IPS-20b (cell line): ENCODE data around the gene MAGEA11.
"Not testable (repeated sequence)": the region's sequence is repeated elsewhere in the genome, so short reads cannot be mapped to it uniquely, and the experiment has no call there.

Source experiments
- H3K27ac ChIP-seq: one replicate; pipeline ENCODE4 v1.5.1; 2013; ENCODE audit warnings: low read length
- H3K27me3 ChIP-seq: 2 replicates; pipeline ENCODE4 v1.6.1; 2013; ENCODE audit warnings: mild to moderate bottlenecking, low read length, inconsistent platforms; ENCODE audit not compliant: insufficient read depth
- H3K36me3 ChIP-seq: 2 replicates; pipeline ENCODE4 v1.6.1; 2013; ENCODE audit warnings: low read depth, mild to moderate bottlenecking, inconsistent platforms, low read length, moderate library complexity; ENCODE audit not compliant: insufficient read depth
- H3K4me1 ChIP-seq: 2 replicates; pipeline ENCODE4 v1.6.1; 2013; ENCODE audit warnings: mild to moderate bottlenecking, control low read depth, inconsistent platforms, low read length, moderate library complexity; ENCODE audit not compliant: insufficient read depth
- H3K4me3 ChIP-seq: 2 replicates; pipeline ENCODE4 v1.5.1; 2013; ENCODE audit warnings: mild to moderate bottlenecking, low read length, inconsistent platforms
- H3K9ac ChIP-seq: 2 replicates; pipeline ENCODE4 v1.6.1; 2013; ENCODE audit warnings: low read depth, mild to moderate bottlenecking, inconsistent platforms, low read length, moderate library complexity
- H3K9me3 ChIP-seq: 2 replicates; pipeline ENCODE4 v1.6.1; 2013; ENCODE audit warnings: mild to moderate bottlenecking, low read depth, low read length, inconsistent platforms; ENCODE audit not compliant: insufficient read depth

Gene MAGEA11

GRCh38 chrX:149691794-149692193 is 20.1 kb upstream of the MAGEA11 start:
- Histone ChIP-seq H3K27ac (no peak overlapping the region), H3K4me3 (no peak overlapping the region), H3K36me3 (no peaks in the 10 kb centered on the region), H3K27me3 (no peaks in the 10 kb centered on the region), H3K4me1 (no peaks in the 10 kb centered on the region), H3K9me3 (peaks cover 3% of the 10 kb centered on the region; the same call in 1 of the 2 replicates), H3K9ac (no peak overlapping the region)

GRCh38 chrX:149692686-149693272 is 19.1 kb upstream of the MAGEA11 start:
- H3K27me3 ChIP-seq, H3K9ac ChIP-seq, H3K4me3 ChIP-seq, H3K27ac ChIP-seq, H3K4me1 ChIP-seq, H3K36me3 ChIP-seq, H3K9me3 ChIP-seq: not testable (repeated sequence)

GRCh38 chrX:149699761-149700160 is 12.1 kb upstream of the MAGEA11 start:
- Histone ChIP-seq H3K27me3 (no peaks in the 10 kb centered on the region), H3K9me3 (no peaks in the 10 kb centered on the region), H3K36me3 (no peaks in the 10 kb centered on the region), H3K27ac (no peak overlapping the region), H3K9ac (no peak overlapping the region), H3K4me1 (no peaks in the 10 kb centered on the region), H3K4me3 (no peak overlapping the region)

GRCh38 chrX:149704664-149705063 is 7.2 kb upstream of the MAGEA11 start:
- Histone ChIP-seq H3K36me3 (no peaks in the 10 kb centered on the region), H3K4me1 (no peaks in the 10 kb centered on the region), H3K27ac (no peak overlapping the region), H3K9me3 (no peaks in the 10 kb centered on the region), H3K9ac (no peak overlapping the region), H3K4me3 (no peak overlapping the region), H3K27me3 (no peaks in the 10 kb centered on the region)

GRCh38 chrX:149707147-149707901 is 4.5 kb upstream of the MAGEA11 start:
- Histone ChIP-seq H3K9ac (no peak overlapping the region), H3K27me3 (no peaks in the 10 kb centered on the region), H3K4me3 (no peak overlapping the region), H3K36me3 (no peaks in the 10 kb centered on the region), H3K27ac (no peak overlapping the region), H3K4me1 (no peaks in the 10 kb centered on the region), H3K9me3 (no peaks in the 10 kb centered on the region)

- no peak overlapping the region for H3K4me3 ChIP-seq
- no peak overlapping the region for H3K9ac ChIP-seq
- H3K36me3 ChIP-seq: no peaks in the 10 kb centered on the region
- H3K27me3 ChIP-seq: peaks cover 10% of the 10 kb centered on the region
- H3K9me3 ChIP-seq: no peaks in the 10 kb centered on the region
- no peak overlapping the region for H3K27ac ChIP-seq
- H3K4me1 ChIP-seq: no peaks in the 10 kb centered on the region
Measured at GRCh38 chrX:149712831-149713230, 971 bp downstream of the MAGEA11 start.

GRCh38 chrX:149713279-149714050 is 1.6 kb downstream of the MAGEA11 start:
- Histone ChIP-seq H3K27ac (no peak overlapping the region), H3K36me3 (no peaks in the 10 kb centered on the region), H3K9me3 (no peaks in the 10 kb centered on the region), H3K4me1 (no peaks in the 10 kb centered on the region), H3K4me3 (no peak overlapping the region), H3K9ac (no peak overlapping the region), H3K27me3 (peaks cover 16% of the 10 kb centered on the region)

- no peak overlapping the region for H3K4me3 ChIP-seq
- no peaks in the 10 kb centered on the region for H3K9me3 ChIP-seq
- no peaks in the 10 kb centered on the region for H3K36me3 ChIP-seq
- no peak overlapping the region for H3K27ac ChIP-seq
- H3K9ac ChIP-seq: no peak overlapping the region
- H3K27me3 ChIP-seq: peaks cover 34% of the 10 kb centered on the region
- no peaks in the 10 kb centered on the region for H3K4me1 ChIP-seq
Measured at GRCh38 chrX:149715468-149715867, 3.6 kb downstream of the MAGEA11 start.

GRCh38 chrX:149716632-149717031 is 4.8 kb downstream of the MAGEA11 start:
- H3K27ac ChIP-seq: no peak overlapping the region
- H3K4me3 ChIP-seq: no peak overlapping the region
- no peaks in the 10 kb centered on the region for H3K36me3 ChIP-seq
- no peaks in the 10 kb centered on the region for H3K4me1 ChIP-seq
- H3K27me3 ChIP-seq: peaks cover 46% of the 10 kb centered on the region
- H3K9me3 ChIP-seq: no peaks in the 10 kb centered on the region
- H3K9ac ChIP-seq: no peak overlapping the region

GRCh38 chrX:149717803-149718202 is 5.9 kb downstream of the MAGEA11 start:
- H3K4me3 ChIP-seq: no peak overlapping the region
- H3K9me3 ChIP-seq: no peaks in the 10 kb centered on the region

GRCh38 chrX:149718757-149719156 is 6.9 kb downstream of the MAGEA11 start:
- Histone ChIP-seq H3K4me1 (no peaks in the 10 kb centered on the region), H3K9ac (no peak overlapping the region), H3K36me3 (no peaks in the 10 kb centered on the region), H3K27ac (no peak overlapping the region), H3K9me3 (no peaks in the 10 kb centered on the region), H3K27me3 (peaks cover 46% of the 10 kb centered on the region), H3K4me3 (no peak overlapping the region)

More at GRCh38 chrX:149717803-149718202, 5.9 kb downstream of the MAGEA11 start:
- H3K27me3 ChIP-seq: peaks cover 46% of the 10 kb centered on the region
- H3K27ac ChIP-seq: no peak overlapping the region
- no peaks in the 10 kb centered on the region for H3K36me3 ChIP-seq
- no peaks in the 10 kb centered on the region for H3K4me1 ChIP-seq
- H3K9ac ChIP-seq: no peak overlapping the region
